ENCODE data around the gene ZEB2.

The ZEB2 gene

GRCh38 chr2:144539289-144539782 is 19.4 kb upstream of the ZEB2 start:
- Histone ChIP-seq H3K4me2 (ENCODE audit: low read length) (no peak overlapping the region), H3K4me1 (ENCODE audit: control insufficient read depth, low read length) (peaks cover 8% of the 10 kb centered on the region), H3K27me3 (ENCODE audit: control insufficient read depth, low read length) (no peaks in the 10 kb centered on the region), H4K20me1 (ENCODE audit: control insufficient read depth, insufficient read depth, low read depth, low read length) (no peaks in the 10 kb centered on the region), H3K4me3 (ENCODE audit: low read length) (no peak overlapping the region), H3F3A (ENCODE audit: control insufficient read depth, insufficient read depth) (no peaks in the 10 kb centered on the region), H3K36me3 (ENCODE audit: control insufficient read depth, low read length) (no peaks in the 10 kb centered on the region), H3K9me2 (replicated peaks; ENCODE audit: control insufficient read depth, low read length) (no peaks in the 10 kb centered on the region), H3K79me2 (ENCODE audit: control insufficient read depth, low read length) (no peaks in the 10 kb centered on the region), H3K9me3 (ENCODE audit: control insufficient read depth, insufficient read depth, low read length) (no peaks in the 10 kb centered on the region), H3K27ac (ENCODE audit: low read depth, low read length) (no peak overlapping the region)
- TF ChIP-seq EZH2phosphoT487 (IDR thresholded peaks at IDR 0.05; ENCODE audit: borderline replicate concordance, low read length) (no peak), CTCF (IDR thresholded peaks at IDR 0.05; ENCODE audit: low read depth, low read length, poor library complexity, severe bottlenecking) (no peak)

GRCh38 chr2:144535300-144535699 is 15.4 kb upstream of the ZEB2 start:
- Histone ChIP-seq H3K4me2 (ENCODE audit: low read length) (no peak overlapping the region), H3K4me3 (ENCODE audit: low read length) (no peak overlapping the region), H3F3A (ENCODE audit: control insufficient read depth, insufficient read depth) (no peaks in the 10 kb centered on the region), H3K27ac (ENCODE audit: low read depth, low read length) (no peak overlapping the region), H3K36me3 (ENCODE audit: control insufficient read depth, low read length) (no peaks in the 10 kb centered on the region), H4K20me1 (ENCODE audit: control insufficient read depth, insufficient read depth, low read depth, low read length) (no peaks in the 10 kb centered on the region), H3K4me1 (ENCODE audit: control insufficient read depth, low read length) (no peaks in the 10 kb centered on the region), H3K79me2 (ENCODE audit: control insufficient read depth, low read length) (no peaks in the 10 kb centered on the region), H3K27me3 (ENCODE audit: control insufficient read depth, low read length) (no peaks in the 10 kb centered on the region), H3K9me3 (ENCODE audit: control insufficient read depth, insufficient read depth, low read length) (no peaks in the 10 kb centered on the region), H3K9me2 (replicated peaks; ENCODE audit: control insufficient read depth, low read length) (no peaks in the 10 kb centered on the region)
- TF ChIP-seq EZH2phosphoT487 (IDR thresholded peaks at IDR 0.05; ENCODE audit: borderline replicate concordance, low read length) = no peak
- TF ChIP-seq CTCF (IDR thresholded peaks at IDR 0.05; ENCODE audit: low read depth, low read length, poor library complexity, severe bottlenecking) = no peak

GRCh38 chr2:144533221-144533620 is 13.3 kb upstream of the ZEB2 start:
- no peaks in the 10 kb centered on the region for H3K9me2 ChIP-seq (replicated peaks; ENCODE audit: control insufficient read depth, low read length)
- H3K4me1 ChIP-seq (ENCODE audit: control insufficient read depth, low read length) = no peaks in the 10 kb centered on the region
- no peak overlapping the region for H3K27ac ChIP-seq (ENCODE audit: low read depth, low read length)
- TF ChIP-seq EZH2phosphoT487 (IDR thresholded peaks at IDR 0.05; ENCODE audit: borderline replicate concordance, low read length) (no peak), CTCF (IDR thresholded peaks at IDR 0.05; ENCODE audit: low read depth, low read length, poor library complexity, severe bottlenecking) (no peak)
- no peaks in the 10 kb centered on the region for H3K36me3 ChIP-seq (ENCODE audit: control insufficient read depth, low read length)
- no peak overlapping the region for H3K4me2 ChIP-seq (ENCODE audit: low read length)
- no peaks in the 10 kb centered on the region for H3F3A ChIP-seq (ENCODE audit: control insufficient read depth, insufficient read depth)
- H3K9me3 ChIP-seq (ENCODE audit: control insufficient read depth, insufficient read depth, low read length) = no peaks in the 10 kb centered on the region
- H3K27me3 ChIP-seq (ENCODE audit: control insufficient read depth, low read length) = no peaks in the 10 kb centered on the region
- no peak overlapping the region for H3K4me3 ChIP-seq (ENCODE audit: low read length)
- H4K20me1 ChIP-seq (ENCODE audit: control insufficient read depth, insufficient read depth, low read depth, low read length) = no peaks in the 10 kb centered on the region
- no peaks in the 10 kb centered on the region for H3K79me2 ChIP-seq (ENCODE audit: control insufficient read depth, low read length)
